ENCODE results near the gene GPI.
"Not testable (repeated sequence)": the region's sequence is repeated elsewhere in the genome, so short reads cannot be mapped to it uniquely, and the experiment has no call there.

DNA sequence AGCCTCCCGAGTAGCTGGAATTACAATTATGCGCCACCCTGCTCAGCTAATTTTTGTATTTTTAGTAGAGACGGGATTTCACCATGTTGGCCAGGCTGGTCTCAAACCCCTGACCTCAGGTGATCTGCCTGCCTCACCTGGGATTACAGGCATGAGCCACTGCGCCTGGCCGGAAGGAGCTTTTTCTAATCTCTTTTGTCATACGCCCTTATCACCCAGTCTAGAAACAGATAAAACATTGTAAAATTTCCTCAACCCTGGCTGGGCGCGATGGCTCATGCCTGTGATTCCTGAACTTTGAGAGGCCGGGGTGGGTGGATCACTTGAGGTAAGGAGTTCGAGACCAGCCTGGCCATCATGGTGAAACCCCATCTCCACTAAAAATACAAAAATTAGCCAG is 4.2 kb downstream of the GPI start:
- TF ChIP-seq POLR2A, CTCF (IDR thresholded peaks at IDR 0.05): not testable (repeated sequence)
